ENCODE results near the gene GRK6.

Gene GRK6

DNA sequence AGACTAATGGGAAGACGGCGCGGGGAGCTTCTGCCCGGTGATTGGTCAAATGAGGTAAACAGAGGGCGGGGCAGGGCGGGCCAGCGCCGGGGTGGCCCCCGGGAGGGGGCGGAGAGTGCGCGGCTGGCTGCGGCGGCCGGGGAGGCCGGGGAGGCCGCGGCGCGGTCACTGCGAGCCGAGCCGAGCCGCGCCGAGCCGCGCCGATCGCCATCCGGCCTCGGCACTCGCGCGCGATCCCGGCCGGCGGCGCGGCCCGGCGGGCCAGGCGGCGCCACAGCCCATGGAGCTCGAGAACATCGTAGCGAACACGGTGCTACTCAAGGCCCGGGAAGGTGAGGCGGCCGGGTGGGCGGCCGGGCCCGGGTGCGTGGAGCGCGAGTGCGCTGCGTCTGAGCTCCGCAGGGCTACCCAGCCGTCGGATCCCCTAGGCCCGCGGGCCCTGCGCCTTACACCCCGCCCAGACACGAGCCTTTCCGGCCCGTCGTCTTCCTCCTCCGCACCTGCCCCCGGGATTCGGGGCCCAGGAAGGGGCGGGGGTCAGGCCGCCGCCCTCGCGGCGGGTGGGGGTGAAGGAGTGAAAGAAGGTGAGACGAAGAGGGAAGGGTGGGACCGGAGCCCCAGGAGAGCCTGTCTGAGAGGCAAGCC lies at the start of gene GRK6:
GRK6 (plus strand) TSS at position 111 of the 645 bp plus-strand sequence; CDS start at position 281, 170 bp downstream.
- peak; percentile 82 for DNase-seq

DNA sequence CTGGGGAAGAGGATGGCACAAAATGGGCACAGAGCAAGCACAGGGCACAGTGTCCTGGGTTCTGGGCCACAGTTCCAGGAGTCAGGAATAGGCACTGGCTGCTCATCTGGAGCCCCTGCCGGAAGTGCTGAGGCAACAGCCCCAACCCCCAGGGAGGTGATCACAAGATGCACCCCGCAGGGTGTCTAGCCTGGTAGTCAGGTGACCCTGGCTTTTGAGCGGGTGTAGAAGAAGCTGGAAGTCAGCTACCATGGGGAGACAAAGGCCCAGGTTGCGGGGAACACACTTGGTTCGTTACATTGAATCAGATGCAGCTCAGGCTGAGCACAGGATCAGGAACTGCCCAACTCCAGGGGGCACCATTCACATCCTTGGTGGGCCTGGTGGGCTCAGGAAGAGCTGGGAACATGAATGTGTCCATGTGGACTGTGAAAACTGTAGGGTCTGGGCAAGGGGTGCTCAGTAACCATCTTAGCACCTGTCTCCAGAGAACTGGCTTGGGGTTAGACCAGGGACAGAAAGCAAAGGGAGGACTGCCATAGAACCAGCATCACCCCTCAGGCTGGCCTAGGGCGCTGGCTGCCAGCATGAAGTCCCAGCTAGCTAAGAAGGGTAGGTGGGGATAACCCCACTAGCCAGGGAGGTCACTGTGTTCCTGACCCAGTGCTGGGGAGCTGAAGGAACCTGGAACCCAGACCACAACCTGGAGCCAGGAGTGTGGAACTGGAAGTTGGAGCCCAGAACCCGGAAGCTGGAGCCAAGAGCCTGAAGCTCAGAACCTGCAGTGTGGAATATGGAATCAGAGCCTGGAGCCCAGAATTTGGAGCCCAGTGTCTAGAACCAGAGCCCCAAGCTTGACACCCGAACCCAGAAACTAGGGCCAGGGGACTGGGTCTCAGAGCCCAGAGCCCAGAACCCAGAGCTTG lies 48.4 kb upstream of the GRK6 start:
- DNase-seq: no peak

DNA sequence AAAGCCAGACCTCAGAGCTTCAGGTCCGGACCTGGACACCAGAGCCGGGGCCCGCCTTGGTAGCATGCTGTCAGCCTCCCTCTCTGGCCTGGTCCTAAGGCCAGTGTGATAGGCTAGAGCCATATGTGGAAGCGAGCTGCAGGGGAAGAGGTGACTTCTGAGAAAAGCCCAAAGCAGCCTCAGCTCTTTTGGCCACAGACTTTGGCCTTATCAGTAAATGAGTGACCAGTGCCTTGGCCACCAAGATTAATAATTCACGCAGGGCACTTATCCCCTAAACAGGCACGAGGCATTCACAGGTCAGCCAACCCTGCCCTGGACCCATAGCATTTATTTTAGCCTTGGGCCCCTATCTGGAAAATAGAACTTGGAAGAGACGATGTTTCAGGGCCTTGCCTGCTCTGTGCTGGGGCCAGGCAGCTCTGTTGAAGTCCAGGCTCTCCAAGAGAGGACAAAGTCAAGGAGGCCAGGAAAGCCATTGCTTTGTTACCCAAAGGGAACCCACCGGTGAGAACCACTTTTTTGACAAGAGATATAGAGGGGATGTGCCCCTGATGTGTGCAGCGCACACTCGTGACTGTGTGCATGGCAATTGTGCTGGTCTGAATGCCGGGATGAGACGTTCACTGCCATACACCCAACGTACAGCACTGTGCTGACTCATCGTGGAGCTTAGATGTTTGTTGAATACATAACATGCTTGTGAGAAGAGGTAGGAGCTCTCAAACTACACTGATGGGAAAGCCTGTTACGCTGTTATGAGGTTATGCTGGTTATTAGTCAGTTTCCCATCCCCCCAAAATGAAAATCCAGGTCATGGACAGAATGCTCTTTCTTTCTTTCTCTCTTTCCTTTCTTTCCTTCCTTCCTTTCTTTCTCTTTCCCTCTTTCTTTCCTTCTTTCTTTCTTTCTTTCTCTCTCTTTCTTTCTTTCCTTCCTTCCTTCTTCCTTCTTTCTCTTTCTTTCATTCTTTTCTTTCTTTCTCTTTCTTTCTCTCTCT lies 47.3 kb upstream of the GRK6 start:
- peak; percentile 97 for DNase-seq

DNA sequence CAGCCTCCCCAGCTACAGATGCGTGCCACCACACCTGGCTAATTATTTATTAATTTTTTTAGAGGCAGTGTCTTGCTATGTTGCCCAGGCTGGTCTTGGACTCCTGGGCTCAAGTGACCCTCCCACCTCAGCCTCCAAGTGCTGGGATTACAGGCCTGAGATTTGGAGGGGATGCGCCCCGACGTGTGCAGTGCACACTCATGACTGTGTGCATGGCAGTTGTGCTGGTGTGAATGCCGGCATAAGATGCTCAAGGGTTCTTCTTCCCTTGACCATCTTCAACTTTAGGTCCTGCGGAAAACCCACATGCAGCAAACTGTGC lies 45.7 kb upstream of the GRK6 start:
- DNase-seq: no peak

DNA sequence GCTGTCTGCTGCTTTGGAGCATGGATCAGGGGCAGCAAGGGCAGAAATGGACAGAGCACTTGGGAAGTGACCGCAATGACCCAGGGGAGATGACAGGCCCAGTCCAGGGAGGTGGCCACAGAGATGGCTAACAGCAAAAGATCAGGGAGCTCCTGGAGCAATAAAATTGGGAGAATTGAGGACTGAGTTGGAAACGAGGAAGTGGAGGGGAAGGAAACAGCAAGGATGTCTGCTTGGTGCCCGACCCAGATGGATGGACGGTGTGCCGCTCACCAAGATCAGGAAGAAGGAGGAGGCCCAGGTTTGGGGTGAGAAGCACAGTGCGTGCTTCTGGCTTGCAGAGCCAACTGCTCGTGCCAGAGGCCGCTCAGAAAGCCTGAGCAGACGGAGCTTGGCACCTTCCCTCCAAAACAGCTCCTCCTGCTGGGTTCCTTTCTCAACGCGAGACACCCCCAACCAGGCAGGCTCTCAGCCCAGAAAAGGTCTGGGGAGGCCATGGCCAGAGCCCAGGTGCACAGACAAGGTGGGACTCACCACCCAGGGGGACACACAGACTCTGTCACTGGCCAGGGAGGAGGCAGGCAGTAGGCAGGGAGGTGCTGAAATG lies 44.0 kb upstream of the GRK6 start:
- peak; percentile 30 for DNase-seq

DNA sequence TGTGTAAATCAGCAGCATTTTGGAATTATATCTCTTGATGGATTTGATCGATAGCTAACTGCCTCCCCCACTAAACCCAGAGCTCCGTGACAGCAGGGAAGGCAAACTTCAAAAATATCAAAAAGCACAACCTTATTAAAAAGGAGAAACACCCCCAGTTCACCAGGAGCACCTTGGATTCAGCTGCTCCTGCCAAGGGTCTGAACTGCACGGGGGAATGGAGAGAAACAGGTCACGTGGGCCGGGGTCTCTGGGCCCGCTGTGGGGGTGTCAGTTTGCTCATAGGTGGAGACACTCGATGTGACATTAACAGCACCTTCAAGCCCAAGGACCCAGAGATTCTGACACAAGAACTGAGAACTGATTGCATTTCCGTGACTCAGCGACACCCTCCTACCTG lies 43.3 kb upstream of the GRK6 start:
- DNase-seq: no peak

DNA sequence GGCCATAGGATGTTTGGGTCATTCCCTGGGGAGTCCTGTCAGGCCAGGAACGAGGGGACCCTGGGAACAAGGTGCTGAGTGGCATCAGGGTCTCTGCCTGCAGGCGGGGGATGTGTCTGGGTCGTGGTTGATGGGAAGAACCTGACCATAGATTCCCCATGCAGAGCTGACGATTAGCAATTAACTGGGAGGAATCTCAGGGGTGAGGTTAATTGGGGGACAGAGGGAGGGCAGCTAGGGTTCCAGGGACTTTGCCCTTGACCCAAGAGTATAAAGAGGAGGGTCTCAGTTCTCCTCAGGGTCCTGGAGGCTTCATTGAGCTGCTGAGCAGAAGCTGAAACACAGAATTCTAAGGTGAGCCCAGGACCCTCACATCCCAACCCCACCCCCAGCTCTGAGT lies 42.3 kb upstream of the GRK6 start, which contains the start of gene SLC34A1:
SLC34A1 (plus strand) TSS at position 301 of the 400 bp plus-strand sequence. CDS start 1,308 bp downstream, outside the sequence.
- DNase-seq: no peak

DNA sequence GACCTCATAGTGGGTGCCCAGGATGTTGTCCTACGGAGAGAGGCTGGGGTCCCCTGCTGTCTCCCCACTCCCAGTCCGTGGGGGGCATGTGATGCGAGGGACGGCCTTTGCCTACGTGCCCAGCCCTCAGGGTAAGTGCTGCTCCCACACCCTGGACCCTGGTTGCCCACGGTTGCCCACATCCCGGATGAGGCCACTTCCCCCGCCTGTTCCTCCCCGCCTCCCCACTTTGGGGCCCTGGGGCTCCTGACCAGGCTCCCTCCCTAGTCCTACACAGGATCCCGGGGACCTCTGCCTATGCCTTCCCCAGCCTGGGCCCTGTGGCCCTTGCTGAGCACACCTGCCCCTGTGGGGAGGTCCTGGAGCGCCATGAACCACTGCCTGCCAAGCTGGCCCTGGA lies 40.8 kb upstream of the GRK6 start:
- DNase-seq: no peak

DNA sequence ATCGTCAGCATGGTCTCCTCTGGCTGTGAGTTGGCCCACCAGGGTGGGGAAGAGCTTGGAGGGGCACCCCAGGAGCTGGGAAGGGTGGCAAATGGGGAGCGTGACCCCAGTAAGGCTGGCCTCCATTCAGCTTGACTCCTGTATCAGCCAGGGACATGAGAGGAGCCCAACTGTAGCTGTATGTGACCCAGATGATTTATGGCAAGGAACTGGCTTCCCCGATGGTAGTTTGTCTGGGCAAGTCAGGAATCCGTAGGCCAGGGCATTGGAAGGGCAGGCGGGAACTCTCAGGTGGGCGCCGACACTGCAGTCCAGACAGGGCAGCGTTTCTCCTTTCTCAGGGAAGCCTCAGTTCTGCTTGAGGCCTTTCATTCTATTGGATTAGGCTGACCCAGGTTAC lies 39.9 kb upstream of the GRK6 start:
- DNase-seq: no peak

DNA sequence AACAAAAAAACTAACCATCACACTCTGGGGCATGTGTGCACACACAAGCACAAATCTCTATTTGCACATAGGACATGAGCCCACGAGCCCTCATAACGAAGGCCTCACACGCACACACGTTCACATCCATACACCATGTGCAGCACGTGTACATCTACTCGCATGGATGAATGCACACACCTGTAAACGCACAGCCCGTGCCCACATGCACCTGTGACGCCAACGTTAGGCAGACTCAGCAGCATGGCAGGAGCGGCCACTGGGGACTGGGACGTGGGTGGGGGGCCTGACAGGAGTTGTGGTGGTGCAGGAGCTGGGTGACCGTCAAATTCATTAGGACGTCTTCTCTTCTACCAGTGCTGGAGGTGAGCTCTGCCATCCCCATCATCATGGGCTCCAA lies 39.1 kb upstream of the GRK6 start:
- DNase-seq: no peak

DNA sequence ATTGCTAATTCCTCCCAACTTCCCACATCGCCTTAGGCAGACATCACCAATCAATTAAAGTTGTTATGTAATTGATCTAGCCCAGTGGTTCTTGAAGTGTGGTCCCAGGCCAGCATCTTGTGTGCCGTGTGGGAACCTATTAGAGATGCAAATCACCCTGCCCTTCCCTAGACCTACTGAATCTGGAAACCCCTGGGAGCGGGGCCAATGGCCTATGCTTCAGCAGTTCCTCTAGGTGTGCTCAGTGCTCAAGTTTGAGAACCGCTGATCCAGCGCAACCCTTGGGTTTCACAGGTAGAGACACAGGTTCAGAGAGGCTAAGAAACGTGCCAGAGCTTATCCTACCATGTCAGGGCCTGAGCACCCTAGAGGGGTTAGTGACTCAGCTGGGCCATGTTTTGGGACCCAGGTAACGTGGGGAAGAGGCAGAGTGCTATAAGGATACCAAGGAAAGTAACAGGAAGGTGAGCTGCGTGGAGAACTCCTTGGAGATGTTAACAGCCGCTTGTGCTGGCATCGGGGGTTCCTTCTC lies 37.9 kb upstream of the GRK6 start:
- DNase-seq: no peak

DNA sequence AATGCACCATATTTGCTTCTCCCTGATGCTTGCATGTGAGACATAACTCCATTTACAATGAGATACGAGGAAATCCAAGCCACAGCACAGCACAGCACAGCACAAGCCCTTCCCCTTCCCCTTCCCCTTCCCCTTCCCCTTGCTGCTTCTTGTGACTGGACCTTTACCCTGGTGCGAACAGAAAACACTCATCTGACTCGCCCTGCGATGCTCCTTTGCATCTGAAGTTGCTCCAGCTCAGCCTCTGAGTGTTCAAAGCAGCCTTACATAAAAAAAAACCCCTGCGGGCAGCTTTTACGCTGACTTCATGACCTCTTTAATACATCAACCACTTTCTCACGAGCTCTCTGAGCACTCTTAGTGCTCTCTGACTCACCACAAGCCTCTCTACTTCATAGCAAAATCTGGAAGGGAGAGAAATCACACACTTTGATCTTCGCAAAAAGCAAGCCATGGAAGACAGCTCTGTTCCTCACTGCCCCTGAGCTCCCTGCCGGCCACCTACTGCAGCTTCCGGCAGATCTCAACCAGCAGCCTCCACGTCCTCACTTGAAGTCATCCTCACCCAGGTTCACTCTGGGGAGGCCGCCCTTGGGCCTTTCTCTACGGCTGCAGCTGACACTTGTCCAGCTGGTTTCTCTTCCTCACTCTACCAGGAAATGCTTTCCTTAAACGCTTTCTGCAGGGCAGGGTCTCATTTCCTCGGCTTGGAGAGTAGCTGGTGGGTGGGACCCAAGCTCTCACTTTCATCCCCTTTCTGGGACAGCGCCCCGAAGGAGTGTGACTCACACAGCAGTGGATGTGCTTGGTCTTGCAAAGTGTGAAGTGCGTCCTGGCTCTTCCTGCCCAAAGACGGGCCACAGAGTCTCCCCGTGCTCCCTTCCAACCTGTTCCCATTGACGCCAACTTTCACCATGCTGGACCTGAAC lies 37.0 kb upstream of the GRK6 start:
- DNase-seq: peak; percentile 73

DNA sequence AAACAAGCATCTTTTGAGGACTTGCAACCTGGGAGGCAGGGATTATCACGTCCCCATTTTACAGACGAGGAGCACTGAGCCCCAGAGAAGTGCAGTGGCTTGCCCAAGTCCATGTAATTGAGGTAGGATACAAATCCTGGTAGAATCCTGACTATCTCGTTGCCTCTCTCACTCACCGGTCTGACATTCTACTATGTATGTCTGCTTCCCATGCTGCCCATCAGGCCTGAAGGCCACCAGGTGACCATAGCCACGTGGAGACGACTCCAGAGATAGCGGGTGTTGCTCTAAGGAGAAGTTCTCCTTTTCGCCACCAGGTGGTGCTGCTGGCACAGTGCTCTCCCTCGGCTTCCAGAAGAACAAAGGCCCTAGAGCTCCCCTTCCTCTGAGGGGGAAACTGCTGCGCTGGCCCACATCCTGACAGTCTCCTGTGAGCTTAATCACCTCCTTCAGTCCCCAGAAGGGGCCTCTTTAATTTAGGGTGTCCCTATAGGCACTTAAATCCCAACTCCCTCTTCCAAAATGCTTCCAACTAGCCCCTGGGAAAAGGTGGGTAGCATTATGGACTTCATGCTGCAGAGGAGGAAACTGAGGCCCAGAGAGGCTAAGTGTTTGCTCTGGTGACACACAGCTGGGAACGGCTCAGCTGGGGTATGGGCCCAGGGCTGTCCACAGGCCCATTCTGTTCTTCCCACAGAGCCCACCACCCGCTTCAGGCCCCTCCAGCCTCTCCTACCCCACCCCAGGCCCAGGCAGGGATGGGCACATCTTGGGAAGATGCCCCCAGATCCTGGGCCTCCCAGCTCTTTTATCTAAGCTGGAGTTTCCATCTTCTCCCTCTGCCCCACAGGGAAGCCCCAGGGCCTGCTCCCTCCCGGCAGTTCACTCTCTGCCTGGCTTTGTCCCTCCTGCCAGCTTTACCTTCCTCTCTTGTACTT lies 35.8 kb upstream of the GRK6 start:
- peak; percentile 94 for DNase-seq

DNA sequence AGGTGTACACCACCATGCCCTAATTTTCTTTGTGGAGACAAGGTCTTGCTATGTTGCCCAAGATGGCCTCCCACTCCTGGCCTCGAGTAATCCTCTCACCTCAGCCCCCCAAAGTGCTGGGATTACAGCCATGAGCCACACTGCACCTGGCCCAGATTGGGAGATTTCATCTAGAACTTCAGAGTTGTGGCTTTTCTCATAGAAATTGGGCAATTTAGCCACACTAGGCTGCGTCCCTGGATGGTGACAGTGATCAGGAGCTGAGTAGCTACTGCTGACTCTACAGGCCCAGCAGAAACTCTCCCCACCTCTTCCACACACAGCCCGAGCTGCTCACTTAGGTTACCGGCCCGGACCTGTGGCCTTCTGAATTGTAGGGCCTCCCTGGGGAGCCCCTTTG lies 33.7 kb upstream of the GRK6 start:
- DNase-seq: no peak

DNA sequence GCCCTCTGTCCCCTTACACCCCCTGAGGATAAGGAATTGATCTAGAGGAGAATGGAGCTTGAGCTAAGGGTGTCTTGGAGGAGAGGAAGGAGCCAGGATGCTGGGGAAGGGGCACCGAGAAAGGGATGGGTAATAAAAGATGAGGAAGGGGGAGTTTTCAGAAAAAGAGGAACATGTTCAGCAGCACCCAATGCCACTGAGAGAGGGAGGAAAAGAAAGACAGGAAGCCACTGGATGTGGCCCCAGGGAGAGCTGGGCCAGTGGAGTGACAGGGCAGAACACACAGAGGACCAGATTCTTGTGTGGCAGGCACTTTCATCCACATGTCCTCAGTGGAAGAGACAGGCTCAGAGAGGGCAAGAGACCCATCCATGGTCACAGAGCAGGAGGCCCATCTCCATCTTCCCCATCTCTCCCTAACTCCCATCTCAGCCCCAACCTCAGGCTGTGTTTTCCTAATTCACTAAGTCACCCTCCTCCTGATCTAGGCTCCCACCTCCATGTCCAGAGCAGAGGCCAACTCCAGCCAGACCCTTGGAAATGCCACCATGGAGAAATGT lies 33.2 kb upstream of the GRK6 start:
- no peak for DNase-seq

DNA sequence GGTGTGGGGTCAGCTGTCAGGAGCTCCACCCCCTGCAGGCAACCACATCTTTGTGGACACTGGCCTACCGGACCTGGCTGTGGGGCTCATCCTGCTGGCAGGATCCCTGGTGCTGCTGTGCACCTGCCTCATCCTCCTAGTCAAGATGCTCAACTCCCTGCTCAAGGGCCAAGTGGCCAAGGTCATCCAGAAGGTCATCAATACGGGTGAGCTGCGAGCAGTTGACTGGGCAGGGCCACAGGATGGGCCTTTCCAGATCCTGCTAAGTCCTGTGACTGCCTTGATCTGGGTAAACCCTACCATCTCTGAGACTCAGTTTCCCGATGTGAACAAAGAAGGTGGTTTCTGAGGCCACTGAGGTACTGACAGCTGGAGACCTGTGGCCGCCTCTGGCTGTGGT lies 32.5 kb upstream of the GRK6 start:
- DNase-seq: no peak

DNA sequence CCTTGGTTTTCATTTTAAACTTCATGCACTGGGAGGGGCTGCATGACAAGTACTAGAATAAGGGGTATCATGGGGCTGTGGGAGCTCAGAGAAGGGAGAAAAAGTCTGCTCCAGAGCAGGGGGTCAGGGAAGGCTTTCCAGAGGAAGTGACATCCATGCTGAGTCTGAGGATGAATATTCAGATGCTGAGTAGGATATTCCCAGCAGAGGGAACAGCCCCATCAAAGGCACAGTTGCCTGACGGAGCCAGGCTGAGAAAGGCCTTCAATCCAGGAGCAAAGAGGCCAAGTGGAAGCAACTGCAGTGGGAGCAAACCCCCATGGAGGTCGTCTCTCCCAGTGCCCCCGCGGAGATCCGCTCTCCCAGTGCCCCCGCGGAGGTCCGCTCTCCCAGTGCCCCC lies 30.4 kb upstream of the GRK6 start:
- DNase-seq: no peak

DNA sequence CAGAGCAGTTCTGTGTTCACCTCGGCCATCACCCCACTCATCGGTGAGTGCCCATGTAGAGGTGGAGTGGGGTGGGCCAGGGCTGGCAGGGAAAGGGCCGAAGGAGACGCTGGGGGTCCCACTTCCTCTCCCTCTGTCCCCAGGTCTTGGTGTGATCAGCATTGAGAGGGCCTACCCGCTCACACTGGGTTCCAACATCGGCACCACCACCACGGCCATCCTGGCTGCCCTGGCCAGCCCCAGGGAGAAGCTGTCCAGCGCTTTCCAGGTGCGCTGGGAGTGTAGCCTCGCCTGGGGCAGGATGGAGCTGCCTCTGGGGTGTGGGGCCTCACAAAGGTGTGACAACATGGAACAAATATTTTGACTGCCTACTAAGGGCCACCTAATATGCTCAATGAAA lies 29.7 kb upstream of the GRK6 start:
- DNase-seq: no peak

DNA sequence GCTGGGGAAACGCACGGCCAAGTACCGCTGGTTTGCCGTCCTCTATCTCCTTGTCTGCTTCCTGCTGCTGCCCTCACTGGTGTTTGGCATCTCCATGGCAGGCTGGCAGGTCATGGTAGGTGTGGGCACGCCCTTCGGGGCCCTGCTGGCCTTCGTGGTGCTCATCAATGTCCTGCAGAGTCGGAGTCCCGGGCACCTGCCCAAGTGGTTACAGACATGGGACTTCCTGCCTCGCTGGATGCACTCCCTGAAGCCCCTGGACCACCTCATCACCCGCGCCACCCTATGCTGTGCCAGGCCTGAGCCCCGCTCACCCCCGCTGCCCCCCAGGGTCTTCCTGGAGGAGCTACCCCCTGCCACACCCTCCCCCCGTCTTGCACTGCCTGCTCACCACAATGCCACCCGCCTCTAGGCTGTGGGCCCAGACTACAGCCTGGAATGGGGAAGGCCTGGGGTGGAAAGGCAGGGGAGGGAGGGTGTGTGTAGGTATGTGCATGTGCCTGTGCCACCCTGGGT lies 28.5 kb upstream of the GRK6 start:
- DNase-seq: no peak

Data from DMS53 (cell line).